Measurements from ENCODE around the gene ANKRD33.

DNA sequence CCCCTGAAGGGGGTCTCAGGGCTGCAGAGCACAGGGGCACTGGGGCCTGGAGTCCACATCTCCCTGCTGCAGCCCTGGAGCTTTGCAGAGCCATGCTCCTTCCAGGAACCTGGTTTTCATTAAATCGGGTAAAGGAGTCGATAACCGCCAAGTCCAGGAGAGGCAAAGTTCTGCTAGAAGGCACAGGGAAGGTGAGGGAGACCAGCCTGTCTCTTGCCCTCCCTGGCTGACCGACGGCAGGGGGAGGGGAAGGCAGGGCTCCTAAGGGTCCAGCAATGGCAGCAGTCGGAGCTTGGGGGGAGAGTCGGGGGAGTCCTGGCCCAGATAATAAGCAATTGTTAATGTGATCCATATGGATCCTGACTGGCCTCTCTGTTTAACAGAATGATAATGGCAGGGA is 42.4 kb upstream of the ANKRD33 start:
- TF ChIP-seq, protein P1, sequence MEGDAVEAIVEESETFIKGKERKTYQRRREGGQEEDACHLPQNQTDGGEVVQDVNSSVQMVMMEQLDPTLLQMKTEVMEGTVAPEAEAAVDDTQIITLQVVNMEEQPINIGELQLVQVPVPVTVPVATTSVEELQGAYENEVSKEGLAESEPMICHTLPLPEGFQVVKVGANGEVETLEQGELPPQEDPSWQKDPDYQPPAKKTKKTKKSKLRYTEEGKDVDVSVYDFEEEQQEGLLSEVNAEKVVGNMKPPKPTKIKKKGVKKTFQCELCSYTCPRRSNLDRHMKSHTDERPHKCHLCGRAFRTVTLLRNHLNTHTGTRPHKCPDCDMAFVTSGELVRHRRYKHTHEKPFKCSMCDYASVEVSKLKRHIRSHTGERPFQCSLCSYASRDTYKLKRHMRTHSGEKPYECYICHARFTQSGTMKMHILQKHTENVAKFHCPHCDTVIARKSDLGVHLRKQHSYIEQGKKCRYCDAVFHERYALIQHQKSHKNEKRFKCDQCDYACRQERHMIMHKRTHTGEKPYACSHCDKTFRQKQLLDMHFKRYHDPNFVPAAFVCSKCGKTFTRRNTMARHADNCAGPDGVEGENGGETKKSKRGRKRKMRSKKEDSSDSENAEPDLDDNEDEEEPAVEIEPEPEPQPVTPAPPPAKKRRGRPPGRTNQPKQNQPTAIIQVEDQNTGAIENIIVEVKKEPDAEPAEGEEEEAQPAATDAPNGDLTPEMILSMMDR (conservative IDR thresholded peaks at IDR 0.05; ENCODE audit: low read length), result no peak
- TF ChIP-seq EZH2phosphoT487 (IDR thresholded peaks at IDR 0.05; ENCODE audit: borderline replicate concordance, low read depth, low read length), result no peak
